Measurements from ENCODE around the gene NDUFS5.

- no peak for TF ChIP-seq CTCF (conservative IDR thresholded peaks at IDR 0.05; ENCODE audit: low read depth, low read length)
- no peak for TF ChIP-seq EZH2 (IDR thresholded peaks at IDR 0.05; ENCODE audit: borderline replicate concordance, low read depth, low read length, poor library complexity, severe bottlenecking)
Measured at GRCh38 chr1:38997901-38998190, 28.3 kb upstream of the NDUFS5 start.
